GM12878 (cell line): ENCODE data around the gene GSTO1. TPM values are rescaled to one million over a fixed set of nuclear protein-coding genes. Genes with fewer than 3 reads are reported as not detected.

Experiments used
- ATAC-seq: fragments of 200-7000 bp; cut with Tn5 transposase; 3 replicates; pipeline ENCODE4 v1.9.1; 2020; ENCODE audit warnings: mild to moderate bottlenecking, moderate library complexity
- BruUV-seq: library from RNA; stranded (reverse); fragments of 400-500 nt; replicated peaks from 2 replicates; lab custom pipeline; 2021; lab: Mats Ljungman, UMichigan
- CTCF ChIA-PET: fragments of 300-600 bp; sonication (Branson Sonifier 250); formaldehyde crosslinking; extraction: SDS; loops from one replicate; lab custom pipeline; 2021; ENCODE audit warnings: inconsistent platforms; lab: Yijun Ruan, JAX
- POLR2A ChIA-PET: fragments of 350-600 bp; formaldehyde crosslinking; extraction: SDS; loops from one replicate; lab custom pipeline; 2021; ENCODE audit warnings: inconsistent platforms; lab: Charles Lee
- RAD21 ChIA-PET: fragments of 300-600 bp; sonication (Branson Sonifier 250); formaldehyde crosslinking; loops from one replicate; lab custom pipeline; 2023; ENCODE audit warnings: antibody characterized with exemption; ENCODE audit not compliant: unreplicated experiment; lab: Charles Lee
- SMC1A ChIA-PET: fragments of 300-600 bp; sonication (Branson Sonifier 250); formaldehyde crosslinking; loops from one replicate; lab custom pipeline; 2023; ENCODE audit not compliant: unreplicated experiment, uncharacterized antibody; lab: Charles Lee
- DNase-seq: peaks from one replicate; pipeline ENCODE4 v3.0.0-alpha.2; 2011; ENCODE audit warnings: low read depth, low spot score
- FAIRE-seq: peaks from 3 replicates; lab custom pipeline; 2011; peaks lifted over from hg19 to GRCh38; lab: Jason Lieb, UNC
- H2AFZ ChIP-seq: 2 replicates; pipeline ENCODE4 v1.6.0; 2011; ENCODE audit warnings: low read depth, low read length, control low read depth; ENCODE audit not compliant: control insufficient read depth
- H3K27ac ChIP-seq: 2 replicates; pipeline ENCODE4 v1.5.1; 2011; ENCODE audit warnings: control low read depth; ENCODE audit not compliant: control insufficient read depth, insufficient read depth
- H3K27me3 ChIP-seq, 2 experiments: replicated peaks in 1 of 2; 2 replicates each; pipeline versions ENCODE4 v1.6.0 to v1.6.1; 2011; ENCODE audit warnings: low read length in 1 of 2; ENCODE audit not compliant: control insufficient read depth in 2 of 2, insufficient read depth in 2 of 2
- H3K36me3 ChIP-seq, 2 experiments: 2 replicates each; pipeline ENCODE4 v1.5.1; 2011; ENCODE audit warnings: low read length in 1 of 2; ENCODE audit not compliant: control insufficient read depth in 2 of 2, insufficient read depth in 2 of 2
- H3K4me1 ChIP-seq: 2 replicates; pipeline ENCODE4 v1.6.1; 2011; ENCODE audit warnings: mild to moderate bottlenecking, low read length, moderate library complexity, mixed read lengths; ENCODE audit not compliant: control insufficient read depth, insufficient read depth
- H3K4me2 ChIP-seq: 2 replicates; pipeline ENCODE4 v1.6.0; 2011; ENCODE audit warnings: control low read depth; ENCODE audit not compliant: control insufficient read depth, insufficient read depth
- H3K4me3 ChIP-seq: fragments of 200-600 bp; sonication (generic); 2 replicates; pipeline ENCODE4 v1.5.1; 2016
- H3K79me2 ChIP-seq: 2 replicates; pipeline ENCODE4 v1.6.0; 2011; ENCODE audit warnings: low read length; ENCODE audit not compliant: control insufficient read depth, insufficient read depth
- H3K9ac ChIP-seq: 2 replicates; pipeline ENCODE4 v1.8.0; 2011; ENCODE audit warnings: low read length, control low read depth, mixed read lengths; ENCODE audit not compliant: control insufficient read depth, insufficient read depth
- H3K9me3 ChIP-seq: replicated peaks from 3 replicates; pipeline ENCODE4 v1.5.1; 2011; ENCODE audit warnings: mild to moderate bottlenecking, low read length; ENCODE audit not compliant: control insufficient read depth, insufficient read depth
- H4K20me1 ChIP-seq: 2 replicates; pipeline ENCODE4 v1.6.0; 2011; ENCODE audit not compliant: control insufficient read depth, insufficient read depth
- BHLHE40 ChIP-seq, 2 experiments: fragments of 450-650 bp in 1 of 2; IDR thresholded peaks; 2 replicates each; pipeline ENCODE4 v1.6.1; 2011 to 2017; ENCODE audit warnings: low read depth in 2 of 2, borderline replicate concordance in 1 of 2, improper control_type of control experiment in 1 of 2, low read length in 1 of 2, mild to moderate bottlenecking in 1 of 2
- CHD2 ChIP-seq: IDR thresholded peaks from 2 replicates; pipeline ENCODE4 v1.6.1; 2011; ENCODE audit warnings: low read depth, low read length, improper control_type of control experiment, borderline replicate concordance
- FOXM1 ChIP-seq: IDR thresholded peaks from 2 replicates; pipeline ENCODE4 v1.6.1; 2012; ENCODE audit warnings: low read depth, mild to moderate bottlenecking, inconsistent platforms, low read length, moderate library complexity
- HDGF ChIP-seq: fragments of 450-650 bp; IDR thresholded peaks from 2 replicates; pipeline ENCODE4 v1.6.1; 2016; ENCODE audit warnings: antibody characterized with exemption
- POU2F2 ChIP-seq: IDR thresholded peaks from 3 replicates; pipeline ENCODE4 v1.6.1; 2011; ENCODE audit warnings: low read depth, mild to moderate bottlenecking, low read length, borderline replicate concordance
- RAD21 ChIP-seq: IDR thresholded peaks from 2 replicates; pipeline ENCODE4 v1.6.1; 2011; ENCODE audit warnings: mild to moderate bottlenecking, low read depth, low read length, moderate library complexity; ENCODE audit not compliant: insufficient read depth
- RB1 ChIP-seq: fragments of 450-650 bp; formaldehyde crosslinking; IDR thresholded peaks from 2 replicates; pipeline ENCODE4 v1.6.1; 2017; ENCODE audit warnings: mild to moderate bottlenecking, borderline replicate concordance
- RELA ChIP-seq: fragments of 450-650 bp; IDR thresholded peaks from 2 replicates; pipeline ENCODE4 v1.8.0; 2014; ENCODE audit warnings: borderline replicate concordance; ENCODE audit not compliant: partially characterized antibody
- SMC3 ChIP-seq: IDR thresholded peaks from 2 replicates; pipeline ENCODE4 v1.6.1; 2011; ENCODE audit warnings: low read length, improper control_type of control experiment, borderline replicate concordance
- SPI1 ChIP-seq: IDR thresholded peaks from 2 replicates; pipeline ENCODE4 v1.6.1; 2011; ENCODE audit warnings: low read depth, mild to moderate bottlenecking, low read length, moderate library complexity, borderline replicate concordance; ENCODE audit not compliant: insufficient read depth
- STAT1 ChIP-seq: fragments of 450-650 bp; conservative IDR thresholded peaks from 2 replicates; pipeline ENCODE4 v1.6.1; 2014; ENCODE audit warnings: antibody characterized with exemption, mild to moderate bottlenecking
- SUPT20H ChIP-seq: IDR thresholded peaks from 2 replicates; pipeline ENCODE4 v1.6.1; 2011; ENCODE audit warnings: low read depth, mild to moderate bottlenecking, low read length, moderate library complexity, borderline replicate concordance; ENCODE audit not compliant: control insufficient read depth
- TARDBP ChIP-seq: IDR thresholded peaks from 2 replicates; pipeline ENCODE4 v1.6.1; 2016; ENCODE audit warnings: borderline replicate concordance
- TBL1XR1 ChIP-seq: IDR thresholded peaks from 2 replicates; pipeline ENCODE4 v1.6.1; 2012; ENCODE audit warnings: low read depth, low read length, improper control_type of control experiment
- TCF3 ChIP-seq: IDR thresholded peaks from 2 replicates; pipeline ENCODE4 v1.6.1; 2012; ENCODE audit warnings: low read depth, mild to moderate bottlenecking, low read length, borderline replicate concordance; ENCODE audit not compliant: insufficient read depth
- USF1 ChIP-seq: IDR thresholded peaks from 2 replicates; pipeline ENCODE4 v1.6.1; 2011; ENCODE audit warnings: borderline replicate concordance, low read depth, mild to moderate bottlenecking, moderate library complexity, mixed read lengths, low read length; ENCODE audit not compliant: insufficient read depth; ENCODE audit errors: extremely low read length
- YY1 ChIP-seq: IDR thresholded peaks from 2 replicates; pipeline ENCODE4 v1.6.1; 2011; ENCODE audit warnings: low read depth, mild to moderate bottlenecking, low read length
- ZNF592 ChIP-seq: fragments of 450-650 bp; IDR thresholded peaks from 2 replicates; pipeline ENCODE4 v1.6.1; 2017; ENCODE audit warnings: mild to moderate bottlenecking, moderate library complexity
- WGBS: methylation state at CpG from one replicate; pipeline ENCODE4 v1.1.6; 2016; ENCODE audit warnings: low lambda C conversion rate; ENCODE audit not compliant: insufficient replicate concordance, insufficient coverage; ENCODE audit errors: missing lambda C conversion rate; 5-methylcytosine and 5-hydroxymethylcytosine counted together
- in situ Hi-C: fragments of 300-500 bp; cut with MboI; formaldehyde crosslinking; loops from 9 replicates; pipeline ENCODE4 v1.14.3; 2018; ENCODE audit warnings: mixed read lengths
- intact Hi-C: fragments of 100-400 bp; cut with micrococcal nuclease; formaldehyde crosslinking; loops from one replicate; pipeline ENCODE4 v1.14.2; 2022; ENCODE audit not compliant: unreplicated experiment
- polyA plus RNA-seq, 11 experiments: library from polyadenylated mRNA; depleted of rRNA in 4 of 11; unstranded in 6 of 11; stranded (reverse) in 5 of 11; fragments of >200 nt; fragmentation: Nextera tagmentation in 4 of 11; fragmentation: Illumina TruSeq in 1 of 11; extraction: Ambion mirVana in 4 of 11; extraction: Trizol in 1 of 11; gene quantifications; 1 replicate in 1 of 11; 2 replicates in 10 of 11; pipeline versions ENCODE4 v1.2.1 to v1.2.3, GENCODE V29; 2011 to 2016; ENCODE audit warnings: inconsistent platforms in 2 of 11, missing spikeins in 2 of 11, low read depth in 1 of 11
- total RNA-seq, 4 experiments: library from RNA; depleted of rRNA in 3 of 4; stranded (reverse); fragments of >200 nt in 3 of 4; fragmentation: Illumina TruSeq in 1 of 4; extraction: Trizol in 1 of 4; gene quantifications; 2 replicates each; pipeline versions ENCODE4 v1.2.1 to v1.2.3, GENCODE V29; 2013 to 2021

Gene GSTO1
- total and polyA plus RNA-seq, 10 of the 15 experiments (the other 5 are each of a cell fraction or from before 2014, with no cell fraction given) = 53.1 to 197 (median 112) TPM

- Histone ChIP-seq H3K27ac (no peak overlapping the region), H2AFZ (no peak overlapping the region), H3K36me3 (no peaks in the 10 kb centered on the region), H3K9ac (no peak overlapping the region), H3K4me3 (no peak overlapping the region), H3K4me1 (no peaks in the 10 kb centered on the region), H3K27me3 (no peaks in the 10 kb centered on the region; a peak in 1 of 4 replicates), H3K4me2 (no peak overlapping the region), H4K20me1 (no peaks in the 10 kb centered on the region), H3K9me3 (no peaks in the 10 kb centered on the region), H3K79me2 (no peaks in the 10 kb centered on the region)
- 1% methylated on average over 26 of the region's 26 CpGs for WGBS
- no TSS peak for BruUV-seq
- ATAC-seq (peak; percentile 99), DNase-seq (peak; percentile 40), FAIRE-seq (peak; percentile 86)
- ChIA-PET CTCF (interaction anchor here (0.5 to 12.8 kb wide), 37 partner anchors 8 to 537 kb away, joined by 3 to 333 read pairs (median 4); partner anchors contain the start of genes CFAP58, GSTO1, GSTO2 and ITPRIP), RAD21 (interaction anchor here (1.1 to 5.0 kb wide), 5 partner anchors 14 to 62 kb away, joined by 3 to 55 read pairs (median 8); partner anchors contain the start of gene CFAP58), POLR2A (interaction anchor here (0.6 to 1.6 kb wide), 2 partner anchors 13 to 60 kb away, joined by 4 read pairs; no protein-coding TSS in a partner anchor), SMC1A (interaction anchor here (0.7 to 7.9 kb wide), 14 partner anchors 9 to 108 kb away, joined by 3 to 90 read pairs (median 5); partner anchors contain the start of gene CFAP58)
- intact Hi-C loops (loop anchor here (1.0 to 10.0 kb wide), 2 partner anchors 59 to 193 kb away; no protein-coding TSS in a partner anchor), in situ Hi-C loops (loop anchor here (10.0 kb wide), 1 partner anchor 53 kb away; no protein-coding TSS in a partner anchor)
- TF ChIP-seq TBL1XR1 = no peak
- TF ChIP-seq SUPT20H = no peak
- TF ChIP-seq SMC3 = peak; percentile 98
- TF ChIP-seq CHD2 = no peak
- TF ChIP-seq POU2F2 = 0 out of 3 replicates have a peak, but pooled peaks have one; percentile 29
- 0 out of 2 replicates have a peak, but pooled peaks have one; percentile 26 for TF ChIP-seq STAT1
- TF ChIP-seq RAD21 = peak; percentile 81
- no peak for TF ChIP-seq TCF3
- TF ChIP-seq RB1 = peak; percentile 34; the same call in 1 of the 2 replicates
- no peak for TF ChIP-seq USF1
- TF ChIP-seq SPI1 = peak; percentile 53; the same call in 1 of the 2 replicates
- TF ChIP-seq ZNF592 = no peak
- peak; percentile 65 for TF ChIP-seq RELA
- TF ChIP-seq TARDBP = 0 out of 2 replicates have a peak, but pooled peaks have one; percentile 34
- TF ChIP-seq YY1 = peak; percentile 74
- peak; percentile 24; the same call in 1 of the 2 replicates for TF ChIP-seq FOXM1
- peak; percentile 45 to 50; a peak in 3 of 4 replicates for TF ChIP-seq BHLHE40 (IDR thresholded peaks at IDR 0.05; ENCODE audit: borderline replicate concordance in 1 of 2, low read depth in 2 of 2, low read length in 1 of 2)
- TF ChIP-seq HDGF = no peak
Measured at GRCh38 chr10:104291439-104291951, 36.8 kb downstream of the GSTO1 start.
